SW 1271 (cell line): ENCODE measurements around the gene CFAP58.

Experiments
- DNase-seq, 2 experiments: peaks; one replicate each; lab custom pipeline; 2025; lab: John Stamatoyannopoulos, UW

Gene CFAP58

DNA sequence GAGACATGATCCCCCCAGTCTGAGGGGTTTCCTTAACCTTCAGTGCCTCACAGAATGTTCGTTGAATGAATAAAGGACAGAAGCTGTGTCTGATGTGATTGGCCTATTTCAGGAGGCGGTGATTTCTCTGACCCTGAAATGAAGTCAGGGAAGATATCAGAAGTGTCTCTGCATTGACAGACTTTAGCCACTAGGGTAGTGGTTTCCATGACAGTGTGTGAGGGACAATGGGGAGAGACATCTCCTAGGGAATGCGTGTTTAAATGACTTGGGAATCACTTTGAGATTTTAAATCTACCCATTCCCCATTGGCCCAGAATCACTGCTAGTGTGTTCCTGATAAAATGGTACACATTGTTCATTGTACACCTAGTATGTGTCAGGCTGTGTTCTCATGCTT is 132.0 kb downstream of the CFAP58 start:
- DNase-seq = no peak

GRCh38 chr10:104486803-104487202 is 133.2 kb downstream of the CFAP58 start:
- DNase-seq = no peak

- no peak for DNase-seq
Measured at GRCh38 chr10:104487794-104488438, 134.3 kb downstream of the CFAP58 start.

DNA sequence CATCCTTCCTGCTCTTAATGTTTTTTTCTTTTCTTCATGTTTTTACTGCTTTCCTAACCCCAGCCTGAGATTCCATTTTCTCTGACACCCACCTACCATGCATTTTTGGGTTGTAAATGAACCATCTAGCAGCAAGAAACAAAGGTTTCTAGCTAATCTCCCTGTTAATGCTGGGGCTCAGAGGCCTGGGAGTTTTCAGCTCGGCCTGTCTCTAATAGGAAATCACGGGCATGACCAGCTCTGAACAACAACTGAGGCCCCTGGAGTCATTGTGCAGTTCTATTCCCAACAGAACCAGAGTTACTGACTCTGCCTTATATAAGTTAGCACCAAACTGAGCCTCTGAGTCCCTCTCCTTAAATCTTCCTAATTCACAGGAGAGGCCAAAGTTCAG is 134.8 kb downstream of the CFAP58 start:
- DNase-seq = no peak

DNA sequence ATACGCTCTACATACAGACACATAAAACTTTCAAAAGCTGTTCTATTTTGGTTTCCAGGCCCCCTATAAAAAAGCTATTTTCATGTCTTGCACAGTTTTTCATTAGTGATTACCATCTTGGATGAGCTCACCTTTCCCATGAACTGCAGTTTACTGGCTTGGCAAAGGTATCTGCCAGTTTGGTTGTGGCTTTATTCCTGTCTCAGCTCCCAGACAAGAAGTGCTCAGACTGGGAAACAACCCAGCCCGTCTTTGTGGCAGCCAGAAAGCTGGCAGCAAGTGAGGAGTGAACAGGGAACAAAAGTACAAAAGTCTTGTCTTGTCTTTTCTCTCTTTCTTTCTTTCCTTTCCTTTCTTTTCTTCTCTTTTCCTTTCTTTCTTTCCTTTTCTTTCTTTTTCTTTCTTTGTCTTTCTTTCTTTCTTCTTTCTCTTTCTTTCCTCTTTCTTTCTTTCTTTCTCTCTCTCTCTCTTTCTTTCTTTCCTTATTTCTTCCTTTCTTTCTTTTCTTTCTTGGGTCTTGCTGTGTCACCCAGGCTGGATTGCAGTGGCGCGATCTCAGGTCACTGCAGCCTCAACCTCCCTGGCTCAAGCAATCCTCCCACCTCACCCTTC is 138.8 kb downstream of the CFAP58 start:
- no peak for DNase-seq

DNA sequence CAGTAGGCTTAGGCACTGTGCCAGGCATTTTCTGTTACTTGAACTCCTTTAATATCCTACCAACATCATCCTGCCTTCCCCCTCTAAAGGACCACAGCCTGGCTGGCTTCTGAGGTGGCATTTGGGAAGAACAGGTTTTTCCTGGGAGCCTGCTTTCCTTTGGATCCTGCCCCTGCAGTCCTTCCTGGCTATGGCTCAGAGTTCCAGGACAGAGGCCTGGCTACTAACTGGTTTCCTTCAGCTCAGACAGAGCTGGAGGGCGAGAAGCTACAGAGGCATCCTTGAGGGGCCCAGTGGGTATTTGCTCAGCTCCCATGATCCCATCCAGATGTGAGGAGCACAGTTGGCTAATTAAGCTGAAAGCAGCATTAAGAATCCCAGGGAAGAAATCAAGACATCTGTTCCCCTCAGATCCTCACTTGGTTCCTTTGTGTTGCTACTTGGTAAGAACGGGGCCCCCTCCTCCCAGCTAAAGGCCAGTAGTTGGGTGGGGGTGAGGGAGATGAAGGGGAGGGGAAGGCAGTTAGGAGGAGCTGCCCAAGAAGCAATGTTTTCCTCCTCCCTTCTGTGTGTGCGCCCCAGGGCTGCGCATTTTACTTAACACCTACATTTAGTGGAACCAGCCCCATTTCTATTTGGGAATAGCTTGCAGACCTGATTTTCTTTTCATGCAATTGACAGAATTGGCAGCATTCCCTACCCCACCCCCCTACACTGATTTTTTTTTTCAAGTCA is 144.9 kb downstream of the CFAP58 start:
- no peak for DNase-seq

GRCh38 chr10:104501449-104501848 is 147.8 kb downstream of the CFAP58 start:
- no peak for DNase-seq

GRCh38 chr10:104501864-104502579 is 148.4 kb downstream of the CFAP58 start:
- no peak for DNase-seq

DNA sequence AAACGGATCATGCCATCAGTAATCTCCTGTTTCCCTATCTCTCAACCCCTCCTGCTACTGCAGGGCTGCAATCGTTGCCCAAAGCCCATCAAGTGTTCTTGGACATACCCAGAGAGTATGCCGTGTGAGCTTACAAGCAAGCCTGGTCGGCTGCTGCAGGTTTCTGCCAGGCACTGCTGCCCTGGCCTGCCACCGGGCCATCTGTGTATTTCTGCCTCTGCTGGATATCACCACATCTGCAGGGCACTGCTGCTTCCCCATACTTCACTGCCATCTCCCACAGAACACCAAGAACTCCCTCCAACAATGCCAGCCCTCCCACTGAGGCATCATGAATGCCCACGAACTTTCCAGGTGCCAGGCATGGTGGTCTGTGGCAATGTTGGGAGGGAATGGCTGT is 149.3 kb downstream of the CFAP58 start:
- no peak for DNase-seq
